Measurements from ENCODE around the gene TM9SF2.
"Not testable (repeated sequence)": the region's sequence is repeated elsewhere in the genome, so short reads cannot be mapped to it uniquely, and the experiment has no call there.

The TM9SF2 gene

DNA sequence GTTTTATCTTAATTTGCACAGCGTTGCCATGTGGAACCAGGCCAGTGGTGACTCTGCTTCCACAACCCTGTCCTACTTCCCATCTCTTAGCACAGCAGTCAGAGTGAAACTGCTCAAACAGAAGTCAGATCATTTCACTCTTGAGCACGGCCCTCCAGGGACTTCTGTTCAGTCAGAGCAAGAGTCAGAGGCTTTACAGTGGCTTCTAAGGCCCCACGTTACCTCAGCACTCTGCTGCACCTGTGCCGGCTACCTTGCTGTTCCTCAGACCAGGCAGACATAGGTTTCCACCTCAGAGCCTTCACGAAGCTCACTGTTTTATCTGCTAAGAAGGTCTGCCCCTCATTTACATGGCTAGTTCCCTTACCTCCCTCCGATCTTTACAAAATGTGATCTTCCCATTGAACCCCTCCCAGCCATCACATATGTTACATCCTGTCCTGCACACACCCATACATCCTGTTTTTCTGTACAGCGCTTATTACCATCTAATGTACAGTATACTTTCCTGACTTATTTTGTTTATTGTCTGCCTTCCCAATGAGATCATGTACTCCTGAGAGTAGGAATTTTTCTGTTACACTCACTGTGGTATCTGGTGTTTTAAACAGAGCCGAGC lies 41.6 kb downstream of the TM9SF2 start:
- DNase-seq, result no peak

DNA sequence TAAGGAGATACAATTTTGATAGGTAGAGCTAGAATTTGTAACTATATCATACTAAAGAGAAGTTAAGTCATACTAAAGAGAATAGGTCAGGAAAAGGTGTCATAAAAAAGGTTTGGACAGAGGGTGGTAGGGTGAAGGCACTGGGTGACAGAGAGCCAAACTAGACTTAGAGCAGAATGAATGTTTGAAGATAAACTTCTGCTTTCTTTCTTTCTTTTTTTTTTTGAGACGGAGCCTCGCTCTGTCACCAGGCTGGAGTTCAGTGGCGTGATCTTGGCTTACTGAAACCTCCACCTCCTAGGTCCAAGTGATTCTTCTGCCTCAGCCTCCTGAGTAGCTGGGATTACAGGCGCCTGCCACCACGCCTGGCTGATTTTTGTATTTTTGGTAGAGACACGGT lies 44.1 kb downstream of the TM9SF2 start:
- DNase-seq, result no peak

DNA sequence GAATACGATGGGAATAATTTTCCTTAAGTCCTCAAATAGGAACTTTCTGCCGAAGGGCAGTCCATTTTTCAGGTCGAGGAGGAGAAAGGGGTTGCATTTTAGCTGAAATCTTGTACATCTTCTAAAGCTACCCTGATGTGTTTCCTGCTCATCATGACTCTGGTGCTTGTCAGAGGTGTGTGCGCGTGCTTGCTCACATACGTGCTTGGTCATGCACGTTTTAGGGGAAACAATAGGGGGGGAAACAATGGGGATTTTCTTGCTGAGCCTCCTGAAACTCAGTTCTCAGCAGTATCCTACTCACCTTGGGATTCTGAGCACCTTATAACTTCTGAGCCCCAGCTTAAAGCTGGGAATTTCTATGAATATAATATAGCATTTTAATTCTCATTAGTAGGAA lies 44.7 kb downstream of the TM9SF2 start:
- no peak for DNase-seq

DNA sequence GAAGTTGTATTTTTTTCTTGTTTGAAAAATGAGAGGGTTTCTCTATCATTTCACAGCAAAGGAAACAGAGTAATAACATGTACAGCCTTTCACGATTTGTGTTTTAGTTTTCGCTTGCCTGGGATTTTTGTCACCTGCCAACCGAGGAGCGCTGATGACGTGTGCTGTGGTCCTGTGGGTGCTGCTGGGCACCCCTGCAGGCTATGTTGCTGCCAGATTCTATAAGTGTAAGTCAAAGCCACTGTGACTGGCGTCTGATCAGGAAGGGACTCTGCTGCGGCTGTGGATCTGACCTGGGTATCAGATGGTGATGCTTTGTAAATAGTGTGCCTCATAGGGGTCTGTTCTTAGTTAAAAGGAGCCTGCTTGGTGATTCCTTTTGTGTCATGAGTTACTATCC lies 45.6 kb downstream of the TM9SF2 start:
- DNase-seq, result no peak

DNA sequence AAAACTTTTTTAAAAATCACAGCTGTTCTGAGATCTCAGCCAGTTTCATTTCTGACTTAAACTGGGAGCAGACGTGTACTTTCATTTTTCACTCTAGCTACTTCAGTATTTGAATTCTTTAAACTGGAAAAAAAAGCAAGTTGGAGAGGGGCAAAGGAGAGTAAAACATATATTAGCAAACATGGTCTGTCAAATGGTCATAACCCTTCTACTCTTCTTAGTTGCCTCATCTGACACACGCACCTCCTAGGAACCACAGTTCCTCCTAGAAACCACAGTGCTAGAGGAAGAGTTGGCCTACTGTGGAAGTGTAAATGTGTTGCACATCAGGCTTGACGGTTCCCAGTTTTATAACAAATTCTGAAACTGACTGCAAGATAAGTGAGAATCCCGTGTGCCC lies 47.2 kb downstream of the TM9SF2 start:
- no peak for DNase-seq

DNA sequence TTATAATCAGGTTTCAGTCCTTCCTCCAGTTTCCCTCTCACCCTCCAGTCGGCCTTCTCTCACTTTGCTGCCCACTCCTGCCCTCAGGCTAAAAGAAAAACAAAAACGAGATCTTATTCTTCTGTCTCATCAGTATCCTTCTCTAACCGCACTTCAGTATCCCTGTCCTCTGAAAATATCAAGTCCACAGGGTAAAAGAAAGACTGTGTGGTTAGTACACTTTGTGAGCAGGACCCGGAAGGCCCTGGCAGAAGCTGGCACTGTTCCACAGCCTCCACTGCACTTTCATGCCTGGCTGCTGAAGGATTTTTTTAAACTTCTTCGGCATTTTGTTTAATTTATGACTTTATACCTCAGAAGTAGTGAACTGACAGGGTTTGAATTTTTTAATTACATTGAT lies 51.8 kb downstream of the TM9SF2 start:
- DNase-seq, result no peak

DNA sequence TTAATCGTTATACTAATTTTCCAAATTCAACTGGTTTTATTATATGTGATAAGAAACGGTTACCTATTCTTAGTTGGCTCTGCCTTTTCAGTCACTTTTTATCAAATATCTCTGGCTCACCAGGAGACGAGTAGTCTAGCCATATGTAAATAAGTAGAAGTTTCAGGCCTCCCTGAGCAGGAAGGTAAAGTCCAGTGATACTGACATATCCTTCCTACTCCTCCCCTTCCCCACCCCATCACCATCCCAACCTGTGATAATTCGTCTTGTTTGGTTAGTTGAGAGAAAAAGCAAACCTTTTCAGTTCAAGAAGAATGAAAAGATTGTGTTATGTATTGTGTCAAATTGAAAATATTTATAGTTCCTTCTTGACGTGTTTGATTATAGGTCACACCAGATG lies 53.9 kb downstream of the TM9SF2 start:
- DNase-seq, result no peak

DNA sequence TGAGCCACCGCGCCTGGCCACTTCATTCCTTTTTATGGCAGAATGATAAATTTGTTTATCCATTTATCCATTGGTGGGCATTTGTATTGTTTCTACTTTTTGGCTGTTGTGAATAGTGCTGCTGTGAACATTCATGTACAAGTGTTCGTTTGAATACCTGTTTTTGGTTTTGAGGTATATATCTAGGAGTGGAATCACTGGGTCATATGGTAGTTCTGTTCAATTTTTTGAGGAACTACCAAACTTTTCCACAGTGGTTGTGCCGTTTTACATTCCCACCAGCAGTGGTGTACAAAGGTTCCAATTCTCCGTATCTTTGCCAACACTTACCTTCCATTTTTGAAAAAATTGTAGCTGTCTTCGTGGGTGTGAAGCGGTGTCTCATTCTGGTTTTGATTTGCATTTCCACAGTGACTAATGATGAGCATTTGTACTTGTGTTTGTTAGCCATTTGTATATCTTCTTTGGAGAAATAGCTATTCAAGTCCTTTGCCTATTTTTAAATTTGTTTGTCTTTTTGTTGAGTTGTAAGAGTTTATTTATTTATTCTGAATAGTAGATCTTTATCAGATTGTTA lies 55.7 kb downstream of the TM9SF2 start:
- DNase-seq, result no peak

DNA sequence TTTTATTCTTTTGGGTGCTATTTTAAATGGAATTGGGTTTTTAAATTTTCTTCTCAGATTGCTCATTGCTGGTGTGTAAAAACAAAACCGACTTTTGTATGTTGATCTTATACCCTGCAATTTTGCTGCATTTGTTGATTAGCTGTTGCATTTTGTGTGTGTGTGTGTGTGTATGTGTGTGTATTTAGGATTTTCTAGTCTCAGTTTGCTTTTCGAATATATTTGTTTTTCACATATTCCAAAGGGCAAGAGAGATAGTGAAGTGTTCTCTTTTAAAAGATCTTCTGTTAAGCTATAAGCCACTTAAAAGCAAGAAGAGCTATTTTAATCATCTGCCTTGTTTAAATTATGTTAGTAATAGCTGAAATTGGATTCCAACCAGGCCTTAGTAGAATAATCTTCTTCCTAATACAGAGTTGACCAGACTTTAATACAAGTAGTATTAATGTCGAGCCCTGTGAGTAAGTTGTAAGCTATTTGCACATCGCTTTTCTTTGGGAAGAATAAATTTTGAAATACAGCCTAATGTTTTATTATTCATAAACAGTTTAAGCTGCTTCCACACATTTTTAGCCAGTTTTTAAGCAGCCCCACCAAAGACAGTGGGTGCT lies 57.4 kb downstream of the TM9SF2 start:
- DNase-seq, result no peak

DNA sequence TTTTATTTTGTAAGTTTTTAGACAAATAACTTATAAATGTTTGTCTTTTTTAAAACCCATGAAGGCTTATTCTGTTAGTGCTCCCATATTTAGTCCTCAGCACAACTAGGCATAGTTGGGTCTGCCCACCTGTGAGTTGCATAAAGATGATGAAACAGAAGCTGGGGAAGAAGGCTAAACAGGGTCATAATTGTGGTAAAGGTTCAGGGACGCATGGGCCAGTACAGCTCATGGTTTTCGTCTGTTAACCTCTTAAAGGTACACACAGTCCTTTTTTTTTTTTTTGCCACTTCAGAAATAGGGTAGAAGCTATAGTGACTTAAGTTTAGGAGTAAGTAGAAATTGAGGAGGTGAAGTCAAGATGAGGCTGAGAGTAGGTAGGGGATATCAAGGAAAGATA lies 58.3 kb downstream of the TM9SF2 start:
- DNase-seq, result no peak

DNA sequence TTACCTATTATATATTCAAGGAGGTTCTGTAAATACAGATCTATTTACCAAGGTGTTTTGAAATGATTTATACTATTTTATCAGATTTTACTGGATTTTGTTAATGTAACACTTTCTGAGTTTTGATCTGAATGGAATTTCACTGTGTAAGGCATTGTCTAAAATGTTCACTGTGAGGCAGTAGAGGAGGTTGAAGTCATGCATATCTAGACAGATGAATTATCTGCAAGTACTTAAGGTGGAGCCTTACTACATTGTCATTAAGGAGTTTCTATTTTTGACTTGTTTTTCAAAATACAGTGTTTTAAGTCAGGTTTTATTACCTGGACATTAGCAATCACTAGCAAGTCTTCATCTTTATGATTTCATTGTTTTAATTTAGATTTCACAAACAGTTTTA lies 62.1 kb downstream of the TM9SF2 start:
- no peak for DNase-seq

DNA sequence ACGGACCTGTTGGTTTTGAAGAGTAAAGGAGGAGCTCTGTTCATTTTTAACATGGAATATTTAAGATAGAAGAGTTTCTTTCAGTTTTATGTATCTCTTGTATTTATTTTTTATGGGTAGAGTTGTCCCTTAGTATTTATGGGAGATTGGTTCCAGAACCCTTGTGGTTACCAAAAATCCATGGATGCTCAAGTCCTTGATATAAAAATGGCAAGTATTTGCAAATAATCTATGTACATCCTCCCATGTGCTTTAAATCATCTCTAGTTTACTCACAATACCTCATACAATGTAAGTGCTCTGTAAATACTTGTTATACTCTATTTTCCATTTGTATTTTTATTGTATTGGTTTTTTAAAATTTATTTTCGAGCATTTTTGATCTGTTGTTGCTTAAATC lies 63.1 kb downstream of the TM9SF2 start:
- no peak for DNase-seq

DNA sequence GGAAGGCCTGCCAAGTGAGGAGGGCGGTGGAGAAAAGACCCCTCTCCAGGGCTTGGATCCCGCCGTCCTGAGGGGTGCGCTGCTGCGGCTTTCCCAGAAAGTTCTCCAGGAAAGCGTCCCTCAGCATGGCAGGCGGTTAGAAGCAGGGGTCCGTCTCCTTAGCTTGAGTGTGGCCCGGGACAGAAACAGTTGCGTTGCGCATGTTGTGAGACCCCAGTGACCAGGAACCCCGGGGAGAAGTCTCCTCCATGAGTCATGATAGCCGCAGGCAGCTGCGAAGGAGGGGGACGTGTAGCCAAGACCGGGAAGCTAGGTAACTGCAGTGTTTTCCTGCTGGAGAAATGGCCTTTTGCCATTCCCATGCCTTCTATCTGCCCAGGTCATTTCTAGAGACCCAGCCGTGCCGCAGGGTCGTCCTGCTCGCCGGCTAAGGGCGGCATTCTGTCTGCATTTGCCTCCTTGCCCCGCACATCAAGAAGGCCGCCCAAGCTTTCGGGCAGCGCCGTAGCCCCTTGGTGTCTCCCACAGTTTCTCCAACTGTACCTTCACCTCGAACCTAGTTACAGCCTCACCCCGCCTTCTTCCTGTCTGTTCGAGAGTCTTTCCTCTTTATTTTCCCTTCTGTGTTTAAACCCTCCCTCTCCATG lies 64.3 kb downstream of the TM9SF2 start:
- DNase-seq, result no peak

DNA sequence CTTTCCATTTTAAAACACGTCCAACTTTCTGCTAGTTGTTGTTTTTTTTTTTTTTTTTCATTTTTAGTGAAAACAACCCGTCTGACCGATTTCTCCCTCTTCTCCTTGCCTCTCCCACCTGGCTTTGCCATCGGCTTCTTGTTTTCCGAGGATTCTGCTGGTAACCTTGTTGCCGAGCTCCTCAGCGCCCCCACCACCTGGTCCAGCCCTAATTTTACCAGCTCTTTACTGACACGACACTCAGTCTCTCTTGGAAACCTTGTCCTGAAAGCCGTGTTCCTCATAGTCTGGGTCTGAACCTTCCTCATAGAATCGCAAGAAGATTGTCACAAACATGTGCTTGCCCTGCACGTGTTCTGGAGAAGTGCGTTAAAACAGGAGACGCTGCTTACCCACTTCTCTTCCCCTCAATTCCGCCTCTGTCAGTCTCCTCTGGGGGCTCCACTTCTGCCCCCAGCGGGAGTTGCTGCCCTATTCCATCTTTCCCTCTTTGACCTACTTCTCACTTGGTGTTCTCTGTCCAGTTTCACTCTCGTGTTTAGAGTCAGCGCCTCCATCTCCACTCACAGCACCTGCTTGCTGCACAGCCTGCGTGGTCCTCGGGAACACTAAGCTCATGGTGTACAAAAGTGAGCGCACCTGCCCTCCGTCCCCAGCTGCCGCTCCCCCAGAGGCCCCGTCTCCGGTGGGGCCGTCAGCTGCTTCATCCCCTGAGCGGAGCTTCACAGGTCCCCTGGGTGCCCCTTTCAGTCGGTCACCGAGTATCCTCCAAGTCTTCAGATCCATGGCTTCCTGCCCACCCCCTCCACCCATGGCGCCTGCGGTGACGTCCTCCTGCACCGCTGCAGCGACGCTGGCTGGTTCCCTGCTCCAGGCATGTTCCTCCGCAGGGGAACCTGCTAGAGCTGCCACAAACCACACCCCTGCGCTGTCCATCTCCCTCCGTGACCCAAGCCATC lies 65.1 kb downstream of the TM9SF2 start:
- DNase-seq, result no peak

DNA sequence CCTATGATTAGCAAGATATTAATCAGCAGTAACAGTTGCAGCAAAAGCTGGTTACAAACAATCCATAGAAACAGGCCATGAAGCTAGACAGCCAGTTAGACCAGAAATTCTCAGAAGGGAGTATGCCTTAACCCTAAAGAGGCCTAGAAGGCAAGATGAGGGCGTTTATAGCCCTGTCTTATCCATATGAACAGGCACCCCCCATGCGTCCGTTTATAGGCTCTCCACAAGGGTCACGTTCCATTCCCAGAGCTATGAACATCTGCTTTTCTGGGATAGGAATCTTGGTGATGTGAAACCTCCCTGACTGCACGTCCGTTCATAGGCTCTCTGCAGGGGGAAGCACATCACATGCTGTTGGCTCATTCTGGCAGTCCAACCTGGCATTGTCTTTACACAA lies 67.6 kb downstream of the TM9SF2 start:
- DNase-seq, result not testable (repeated sequence)

DNA sequence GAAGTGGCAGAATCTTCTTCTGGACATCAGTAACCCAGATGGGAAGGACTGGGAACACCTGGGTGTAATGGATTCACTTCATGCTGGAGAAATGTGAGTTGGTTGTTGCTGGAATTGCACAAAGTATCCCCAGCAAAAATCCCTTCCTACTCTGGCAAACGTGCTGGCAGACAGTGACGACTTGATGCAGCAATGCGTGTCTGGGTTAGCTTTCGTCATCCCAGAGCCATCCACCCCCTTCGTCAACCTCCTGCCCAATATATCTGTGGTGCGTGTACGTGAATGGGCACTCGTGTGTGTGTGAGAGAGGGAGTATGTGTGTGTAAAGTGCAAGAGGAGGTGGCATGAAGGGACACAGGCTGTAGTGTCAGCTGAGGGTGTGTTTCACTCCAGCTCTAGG lies 70.9 kb downstream of the TM9SF2 start:
- no peak for DNase-seq

DNA sequence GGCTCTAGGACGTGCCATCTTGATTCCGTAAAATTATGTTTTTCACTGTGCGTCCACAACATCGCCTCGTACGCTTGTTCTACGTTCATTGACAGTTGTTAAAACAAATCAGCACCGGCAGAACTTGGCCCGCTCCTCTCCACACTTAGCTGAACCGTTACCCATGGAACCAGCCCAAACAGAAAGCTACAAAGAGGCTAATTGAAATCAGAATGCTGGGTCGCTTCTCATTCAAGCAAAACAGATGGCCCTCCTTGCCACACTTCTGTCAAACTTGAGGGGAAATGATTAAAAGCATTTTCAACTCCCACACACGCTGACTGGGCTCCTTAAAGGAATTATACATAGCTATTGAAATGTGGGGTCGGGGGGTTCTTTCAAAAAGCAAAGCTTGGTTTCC lies 71.6 kb downstream of the TM9SF2 start:
- DNase-seq, result no peak

DNA sequence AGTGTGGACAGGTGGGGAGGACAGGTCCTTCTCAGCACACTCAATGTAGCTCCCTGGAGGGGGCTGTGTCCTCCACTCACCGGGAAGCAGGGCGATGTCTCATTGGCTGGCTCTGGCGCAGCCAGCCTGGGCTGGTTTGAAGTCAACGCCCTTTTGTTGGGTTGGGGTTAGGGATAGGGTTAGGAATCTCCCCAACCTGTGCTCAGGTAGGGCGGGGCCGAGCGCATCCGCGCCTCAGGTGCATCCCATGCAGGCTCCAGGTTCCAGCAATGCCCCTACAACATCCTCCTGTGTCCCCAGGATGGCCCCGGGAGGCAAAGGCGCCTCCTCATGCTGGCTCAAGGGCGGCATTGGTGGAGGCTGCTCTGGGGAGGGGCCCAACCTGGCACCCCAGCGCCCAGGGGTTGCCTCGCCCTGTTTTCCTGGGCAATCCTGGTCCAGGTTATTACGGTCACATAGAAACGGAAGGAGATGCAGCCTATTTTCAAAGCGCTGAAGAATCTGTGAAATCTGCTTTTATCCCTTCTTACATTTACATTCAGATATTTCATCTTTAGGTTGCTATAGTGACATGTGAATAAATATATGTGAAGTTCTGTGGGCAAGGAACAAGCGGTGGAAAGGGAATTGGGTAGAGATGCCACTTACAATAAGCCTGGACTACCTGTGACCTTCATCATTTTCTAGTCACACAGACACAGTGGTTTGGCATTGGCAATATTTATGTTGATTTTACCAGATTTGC lies 74.3 kb downstream of the TM9SF2 start:
- DNase-seq, result no peak

DNA sequence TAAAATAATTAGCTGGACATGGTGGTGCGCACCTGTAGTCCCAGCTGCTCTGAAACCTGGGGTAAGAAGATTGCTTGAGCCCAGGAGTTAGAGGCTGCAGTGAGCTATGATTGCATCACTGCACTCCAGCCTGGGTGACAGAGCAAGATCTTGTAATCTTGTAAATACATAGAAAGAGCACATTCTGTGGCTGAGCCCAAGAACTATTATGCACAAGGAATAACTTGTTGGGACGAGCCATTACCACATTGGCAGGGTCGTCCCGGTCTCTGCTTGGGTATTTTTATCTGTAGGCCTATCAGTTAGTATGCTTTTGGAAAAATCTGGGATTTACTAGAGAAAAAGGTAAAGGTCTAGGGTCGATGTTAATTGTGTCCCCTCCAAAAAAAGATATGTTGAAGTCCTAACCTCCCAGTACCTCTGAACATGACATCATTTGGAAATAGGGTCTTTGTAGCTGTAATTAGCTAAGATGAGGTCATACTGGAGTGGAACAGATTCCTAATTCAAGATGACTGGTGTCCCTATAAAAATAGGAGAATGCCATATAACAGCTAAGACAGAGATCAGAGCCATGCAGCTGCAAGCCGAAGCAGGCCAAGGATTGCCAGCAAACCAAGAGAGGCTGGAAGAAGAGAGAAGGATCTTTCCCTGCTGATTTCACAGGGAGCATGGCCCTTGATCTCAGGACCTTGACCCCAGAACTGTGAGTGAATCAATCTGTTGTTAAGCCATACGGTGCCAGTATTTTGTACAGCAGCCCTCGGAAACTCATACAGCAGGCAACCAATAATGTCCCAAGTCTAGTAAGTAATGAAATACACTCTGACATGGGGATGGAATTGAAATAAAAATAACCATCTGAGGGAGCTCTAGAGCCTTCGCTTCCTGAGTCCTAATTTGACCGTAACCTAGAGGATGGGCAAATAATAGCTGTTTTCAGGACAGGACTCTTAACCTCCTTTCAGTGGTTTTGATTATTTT lies 77.0 kb downstream of the TM9SF2 start:
- no peak for DNase-seq

DNA sequence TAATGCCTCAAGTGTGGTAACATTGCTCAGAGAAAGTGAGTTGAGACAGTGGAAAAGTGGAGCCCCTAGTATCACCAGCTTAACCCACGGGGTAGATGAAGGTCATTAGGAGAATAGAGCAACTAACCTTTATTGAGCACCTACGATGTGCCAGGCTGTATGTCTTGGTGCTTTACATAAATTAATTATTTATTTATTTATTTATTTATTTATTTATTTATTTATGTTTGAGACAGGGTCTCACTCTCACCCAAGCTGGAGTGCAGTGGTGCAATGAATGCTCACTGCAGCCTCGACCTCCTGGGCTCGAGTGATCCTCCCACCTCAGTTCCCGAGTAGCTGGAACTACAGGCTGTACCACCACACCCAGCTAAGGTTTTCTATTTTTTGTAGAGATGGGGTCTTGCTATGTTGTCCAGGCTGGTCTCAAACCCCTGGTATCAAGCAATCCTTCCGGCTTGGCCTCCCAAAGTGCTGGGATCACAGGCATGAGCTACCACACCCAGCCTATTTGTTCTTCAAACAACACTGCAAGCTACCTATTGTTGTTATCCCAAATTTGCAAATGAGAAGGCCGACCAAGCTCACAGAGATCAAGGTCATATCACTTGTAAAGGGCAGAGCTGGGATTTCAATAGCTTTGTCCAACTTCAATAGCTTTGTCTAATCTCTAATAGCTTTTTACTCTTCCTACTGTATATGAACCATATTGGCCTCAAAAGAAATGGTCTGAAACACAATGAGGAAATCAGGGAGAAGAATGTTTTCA lies 79.4 kb downstream of the TM9SF2 start:
- DNase-seq, result no peak
